Vagina (tissue), 2 donors: Measurements from ENCODE around the gene CCNK. TPM values are rescaled to one million over a fixed set of nuclear protein-coding genes. Genes with fewer than 3 reads are reported as not detected.
A peak's percentile ranks its signal among the peaks of the same experiment; 100 is the strongest.

Source experiments
- DNase-seq, 2 donors: peaks; one replicate each; pipeline ENCODE4 v3.0.0-alpha.2; 2017; ENCODE audit errors: extremely low spot score in 2 of 2
- H3K27ac ChIP-seq: fragments of 200-600 bp; sonication (generic); one replicate; pipeline ENCODE4 v1.5.1; 2019
- H3K27me3 ChIP-seq: fragments of 200-600 bp; sonication (generic); one replicate; pipeline ENCODE4 v1.5.1; 2019
- H3K36me3 ChIP-seq, 2 donors: fragments of 200-600 bp; sonication (generic); one replicate each; pipeline ENCODE4 v1.5.1; 2017 to 2019
- H3K4me1 ChIP-seq: fragments of 200-600 bp; sonication (generic); one replicate; pipeline ENCODE4 v1.5.1; 2019
- H3K4me3 ChIP-seq, 2 donors: fragments of 200-600 bp; sonication (generic); 1 replicate in 1 of 2; 2 replicates in 1 of 2; pipeline ENCODE4 v1.5.1; 2016 to 2019
- H3K9me3 ChIP-seq: fragments of 200-600 bp; sonication (generic); one replicate; pipeline ENCODE4 v1.5.1; 2019
- CTCF ChIP-seq, 3 experiments: fragments of 450-650 bp in 2 of 3; fragments of 200-600 bp in 1 of 3; sonication (generic) in 1 of 3; IDR thresholded peaks; one replicate each; pipeline ENCODE4 v1.5.1; 2017 to 2019; ENCODE audit warnings: antibody characterized with exemption in 3 of 3, mild to moderate bottlenecking in 2 of 3, moderate library complexity in 2 of 3
- POLR2A ChIP-seq, 2 donors: fragments of 450-650 bp; IDR thresholded peaks; one replicate each; pipeline ENCODE4 v1.6.1; 2017; ENCODE audit warnings: antibody characterized with exemption in 2 of 2, mild to moderate bottlenecking in 2 of 2, moderate library complexity in 2 of 2
- POLR2AphosphoS5 ChIP-seq, 2 donors: sonication (generic); formaldehyde crosslinking; IDR thresholded peaks; one replicate each; pipeline ENCODE4 v1.9.0; 2017; ENCODE audit warnings: antibody characterized with exemption in 2 of 2, mild to moderate bottlenecking in 2 of 2, low read depth in 1 of 2; ENCODE audit not compliant: insufficient read depth in 1 of 2
- intact Hi-C: fragments of 100-400 bp; cut with DNase I; formaldehyde crosslinking; loops from one replicate; pipeline ENCODE4 v1.15.1; 2023
- total RNA-seq: library from RNA; depleted of rRNA; stranded (reverse); fragments of >200 nt; gene quantifications from one replicate; pipeline ENCODE4 v1.2.3, GENCODE V29; 2016

CCNK gene
- total RNA-seq: 27.5 TPM

GRCh38 chr14:99480917-99481744 lies at the start of gene CCNK:
TSS of gene CCNK (plus strand) at chr14:99481409. CDS start at chr14:99492678, 11,269 bp downstream.
- Histone ChIP-seq H3K4me3 (peak within 1 kb of the TSS; percentile 72 to 97), H3K27me3 (no peaks in the 10 kb centered on the region), H3K9me3 (no peaks in the 10 kb centered on the region), H3K27ac (peak within 1 kb of the TSS; percentile 82), H3K36me3 (no peaks in the 10 kb centered on the region), H3K4me1 (peaks cover 50% of the 10 kb centered on the region)
- intact Hi-C loops: no loop called here
- DNase-seq: peak; percentile 100
- peak; percentile 98 to 99 for TF ChIP-seq POLR2AphosphoS5 (IDR thresholded peaks at IDR 0.05; ENCODE audit: insufficient read depth in 1 of 2, low read depth in 1 of 2)
- no peak for TF ChIP-seq CTCF (IDR thresholded peaks at IDR 0.05)
- TF ChIP-seq POLR2A (IDR thresholded peaks at IDR 0.05): peak in 1 of 2 donors; percentile 96

- Histone ChIP-seq H3K27ac (no peak overlapping the region), H3K4me1 (no peaks in the 10 kb centered on the region), H3K36me3 (peaks cover 0 to 30% of the 10 kb centered on the region in 2 donors), H3K4me3 (no peak overlapping the region), H3K27me3 (no peaks in the 10 kb centered on the region), H3K9me3 (no peaks in the 10 kb centered on the region)
- TF ChIP-seq CTCF (IDR thresholded peaks at IDR 0.05) (no peak), POLR2A (IDR thresholded peaks at IDR 0.05) (no peak), POLR2AphosphoS5 (IDR thresholded peaks at IDR 0.05; ENCODE audit: insufficient read depth in 1 of 2, low read depth in 1 of 2) (no peak)
- no peak for DNase-seq
- intact Hi-C loops: no loop called here
These were observed 49.2 kb upstream of the CCNK start for GRCh38 chr14:99431986-99432385.

GRCh38 chr14:99432485-99432884 lies 48.7 kb upstream of the CCNK start:
- DNase-seq: no peak
- Histone ChIP-seq H3K27ac (no peak overlapping the region), H3K4me1 (no peaks in the 10 kb centered on the region), H3K36me3 (peaks cover 0 to 30% of the 10 kb centered on the region in 2 donors), H3K4me3 (no peak overlapping the region), H3K9me3 (no peaks in the 10 kb centered on the region), H3K27me3 (no peaks in the 10 kb centered on the region)
- intact Hi-C loops: no loop called here
- no peak for TF ChIP-seq CTCF (IDR thresholded peaks at IDR 0.05)
- no peak for TF ChIP-seq POLR2A (IDR thresholded peaks at IDR 0.05)
- TF ChIP-seq POLR2AphosphoS5 (IDR thresholded peaks at IDR 0.05; ENCODE audit: insufficient read depth in 1 of 2, low read depth in 1 of 2): no peak

- Histone ChIP-seq H3K9me3 (no peaks in the 10 kb centered on the region), H3K36me3 (peaks cover 0 to 24% of the 10 kb centered on the region in 2 donors), H3K4me3 (no peak overlapping the region), H3K4me1 (no peaks in the 10 kb centered on the region), H3K27me3 (no peaks in the 10 kb centered on the region), H3K27ac (no peak overlapping the region)
- intact Hi-C loops: no loop called here
- no peak for TF ChIP-seq POLR2A (IDR thresholded peaks at IDR 0.05)
- TF ChIP-seq CTCF (IDR thresholded peaks at IDR 0.05): no peak
- no peak for TF ChIP-seq POLR2AphosphoS5 (IDR thresholded peaks at IDR 0.05; ENCODE audit: insufficient read depth in 1 of 2, low read depth in 1 of 2)
- DNase-seq: peak in 1 of 2 donors; percentile 20
These were observed 45.9 kb upstream of the CCNK start for GRCh38 chr14:99435327-99435726.
